HEK293T (cell line): ENCODE measurements around the gene SH3RF1.

Source experiments
- CTCF ChIA-PET: fragments of 350-600 bp; formaldehyde crosslinking; extraction: SDS; loops from one replicate; lab custom pipeline; 2021; ENCODE audit warnings: antibody characterized with exemption, inconsistent platforms; lab: Yijun Ruan, JAX
- POLR2A ChIA-PET: fragments of 350-600 bp; formaldehyde crosslinking; extraction: SDS; loops from one replicate; lab custom pipeline; 2020; ENCODE audit warnings: antibody characterized with exemption, inconsistent platforms; lab: Yijun Ruan, JAX
- DNase-seq: peaks from one replicate; pipeline ENCODE4 v3.0.0; 2012; ENCODE audit warnings: mixed read lengths; ENCODE audit errors: extremely low spot score
- ARNT ChIP-seq: fragments of 450-650 bp; IDR thresholded peaks from 2 replicates; pipeline ENCODE4 v1.6.1; 2017; ENCODE audit warnings: mild to moderate bottlenecking
- BHLHE40 ChIP-seq: fragments of 450-650 bp; IDR thresholded peaks from 2 replicates; pipeline ENCODE4 v1.6.1; 2016; ENCODE audit warnings: mild to moderate bottlenecking, moderate library complexity, borderline replicate concordance
- CTBP1 ChIP-seq: fragments of 450-650 bp; IDR thresholded peaks from 2 replicates; pipeline ENCODE4 v1.6.1; 2016; ENCODE audit warnings: borderline replicate concordance
- ELF4 ChIP-seq: fragments of 450-650 bp; IDR thresholded peaks from 2 replicates; pipeline ENCODE4 v1.6.1; 2017; ENCODE audit warnings: antibody characterized with exemption
- FOXA1 ChIP-seq: fragments of 450-650 bp; IDR thresholded peaks from 2 replicates; pipeline ENCODE4 v1.6.1; 2016; ENCODE audit warnings: mild to moderate bottlenecking
- FOXK2 ChIP-seq: fragments of 450-650 bp; IDR thresholded peaks from 2 replicates; pipeline ENCODE4 v1.6.1; 2016; ENCODE audit warnings: mild to moderate bottlenecking
- FOXM1 ChIP-seq: fragments of 450-650 bp; IDR thresholded peaks from 2 replicates; pipeline ENCODE4 v1.6.1; 2017; ENCODE audit warnings: mild to moderate bottlenecking, borderline replicate concordance
- HDGF ChIP-seq: fragments of 450-650 bp; IDR thresholded peaks from 2 replicates; pipeline ENCODE4 v1.6.1; 2017; ENCODE audit warnings: antibody characterized with exemption, borderline replicate concordance
- L3MBTL2 ChIP-seq: fragments of 450-650 bp; conservative IDR thresholded peaks from 2 replicates; pipeline ENCODE4 v1.6.1; 2016; ENCODE audit warnings: mild to moderate bottlenecking
- LEF1 ChIP-seq: fragments of 450-650 bp; IDR thresholded peaks from 2 replicates; pipeline ENCODE4 v1.6.1; 2017; ENCODE audit warnings: mild to moderate bottlenecking, borderline replicate concordance
- NFRKB ChIP-seq: fragments of 450-650 bp; IDR thresholded peaks from 2 replicates; pipeline ENCODE4 v1.6.1; 2016; ENCODE audit warnings: mild to moderate bottlenecking, moderate library complexity
- SP1 ChIP-seq: fragments of 450-650 bp; IDR thresholded peaks from 2 replicates; pipeline ENCODE4 v1.6.1; 2017
- SUZ12 ChIP-seq: fragments of 450-650 bp; IDR thresholded peaks from 2 replicates; pipeline ENCODE4 v1.6.1; 2016; ENCODE audit warnings: mild to moderate bottlenecking
- TARDBP ChIP-seq: fragments of 450-650 bp; IDR thresholded peaks from 2 replicates; pipeline ENCODE4 v1.6.1; 2016
- ZNF384 ChIP-seq: fragments of 450-650 bp; IDR thresholded peaks from 2 replicates; pipeline ENCODE4 v1.6.1; 2016
- TF ChIP-seq, protein P1 (sequence below): fragments of 450-650 bp; IDR thresholded peaks from 2 replicates; pipeline ENCODE4 v1.6.1; 2016

SH3RF1 gene

DNA sequence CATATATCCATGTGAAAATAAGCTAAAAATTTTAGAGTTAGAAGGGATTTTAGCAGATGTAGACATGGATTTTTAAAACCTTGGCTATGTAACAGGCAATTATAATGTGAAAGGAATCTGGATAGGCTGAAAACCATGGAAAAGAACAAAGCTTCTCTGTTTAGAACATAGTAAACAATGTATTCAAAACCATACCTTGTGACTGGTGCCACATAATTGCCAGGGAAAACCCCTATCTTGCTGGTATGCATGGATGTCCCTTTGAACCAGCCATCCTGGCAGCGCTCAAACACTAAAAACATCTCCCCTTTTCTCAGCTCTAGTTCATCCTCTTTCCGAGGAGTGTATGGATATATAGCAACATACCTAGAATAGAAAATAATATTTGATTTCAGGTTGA lies 150.1 kb downstream of the SH3RF1 start:
- POLR2A ChIA-PET = no interaction called here
- DNase-seq = no peak
- no peak for TF ChIP-seq ARNT
- TF ChIP-seq LEF1 = no peak
- no peak for TF ChIP-seq HDGF
- no peak for TF ChIP-seq TARDBP
- TF ChIP-seq BHLHE40 = no peak
- TF ChIP-seq, protein P1, sequence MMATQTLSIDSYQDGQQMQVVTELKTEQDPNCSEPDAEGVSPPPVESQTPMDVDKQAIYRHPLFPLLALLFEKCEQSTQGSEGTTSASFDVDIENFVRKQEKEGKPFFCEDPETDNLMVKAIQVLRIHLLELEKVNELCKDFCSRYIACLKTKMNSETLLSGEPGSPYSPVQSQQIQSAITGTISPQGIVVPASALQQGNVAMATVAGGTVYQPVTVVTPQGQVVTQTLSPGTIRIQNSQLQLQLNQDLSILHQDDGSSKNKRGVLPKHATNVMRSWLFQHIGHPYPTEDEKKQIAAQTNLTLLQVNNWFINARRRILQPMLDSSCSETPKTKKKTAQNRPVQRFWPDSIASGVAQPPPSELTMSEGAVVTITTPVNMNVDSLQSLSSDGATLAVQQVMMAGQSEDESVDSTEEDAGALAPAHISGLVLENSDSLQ = no peak
- TF ChIP-seq CTBP1 = no peak
- TF ChIP-seq SUZ12 = no peak
- TF ChIP-seq FOXK2 = no peak
- no peak for TF ChIP-seq ZNF384
- TF ChIP-seq FOXM1 = no peak
- no peak for TF ChIP-seq SP1
- TF ChIP-seq ELF4 = no peak
- TF ChIP-seq FOXA1 = no peak
- TF ChIP-seq NFRKB = no peak
- CTCF ChIA-PET = no interaction called here

GRCh38 chr4:169119536-169119935 lies 151.2 kb downstream of the SH3RF1 start:
- TF ChIP-seq LEF1 (no peak), BHLHE40 (no peak), TARDBP (no peak), ELF4 (no peak), SP1 (no peak), L3MBTL2 (no peak), ZNF384 (no peak), FOXM1 (no peak), ARNT (no peak), FOXK2 (no peak), SUZ12 (no peak), HDGF (no peak), NFRKB (no peak), CTBP1 (no peak), FOXA1 (no peak)
- TF ChIP-seq, protein P1 = no peak
- CTCF ChIA-PET = no interaction called here
- no peak for DNase-seq
- POLR2A ChIA-PET = no interaction called here

DNA sequence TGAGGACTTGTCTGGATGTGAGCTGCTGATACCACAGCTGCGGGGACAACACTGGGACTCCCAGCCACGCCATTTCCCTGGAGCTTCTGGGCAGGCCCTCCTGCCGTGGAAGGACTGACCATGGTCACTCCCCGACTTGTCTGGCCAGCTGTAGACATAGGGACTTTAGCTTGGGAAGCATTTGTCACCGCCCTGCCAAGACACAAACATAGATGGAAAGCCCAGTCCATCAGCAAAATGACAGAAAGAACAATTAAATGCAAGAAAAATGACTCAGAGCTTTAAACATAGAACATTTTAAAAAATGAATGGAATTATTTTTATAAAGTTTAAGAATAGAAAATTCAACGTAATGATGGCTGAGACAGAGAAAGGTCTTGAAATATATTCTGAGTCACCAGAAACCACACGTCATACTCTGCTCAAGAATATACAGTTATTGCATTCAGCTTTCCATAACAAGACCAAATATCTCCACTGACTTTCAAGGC lies 153.1 kb downstream of the SH3RF1 start:
- DNase-seq = no peak
- POLR2A ChIA-PET = no interaction called here
- TF ChIP-seq L3MBTL2 (no peak), HDGF (no peak), FOXM1 (no peak), ELF4 (no peak), ARNT (no peak)
- CTCF ChIA-PET = interaction anchor here (1.2 kb wide), 1 partner anchor 16 kb away, joined by 3 read pairs; no protein-coding TSS in a partner anchor

DNA sequence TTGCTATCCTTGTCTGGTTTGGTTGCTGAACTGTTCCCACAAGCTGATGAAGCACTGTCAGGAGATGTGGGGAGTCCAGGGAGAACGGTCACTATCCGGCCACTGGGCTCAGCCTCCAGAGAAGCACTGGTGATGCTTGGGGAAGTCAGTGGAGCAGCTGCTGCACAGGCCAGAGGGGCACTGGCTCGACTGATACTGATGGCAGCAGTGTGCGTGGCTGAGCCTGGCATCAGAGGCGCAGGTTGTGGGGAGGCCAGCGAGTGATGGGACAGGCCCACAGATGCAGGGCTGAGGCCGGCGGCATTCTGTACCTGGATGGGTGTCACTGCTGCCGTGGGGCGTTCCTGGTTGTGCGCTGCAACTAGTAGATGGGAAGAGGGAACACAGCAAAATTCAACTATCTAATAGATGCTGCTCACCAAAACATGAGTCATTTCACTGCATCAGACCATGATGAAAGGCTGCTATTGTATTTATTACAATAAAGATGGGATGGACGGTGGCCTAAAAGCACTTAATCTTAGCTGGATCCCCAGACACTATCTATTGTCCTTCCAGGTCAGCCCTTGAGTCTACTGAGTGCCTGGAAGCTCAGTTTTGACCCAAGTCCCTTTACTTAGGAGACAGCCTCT lies 154.4 kb downstream of the SH3RF1 start:
- no peak for TF ChIP-seq ELF4
- TF ChIP-seq NFRKB = no peak
- TF ChIP-seq ARNT = no peak
- TF ChIP-seq FOXM1 = no peak
- DNase-seq = no peak
- CTCF ChIA-PET = interaction anchor here (0.6 kb wide), 2 partner anchors 85 to 106 kb away, joined by 3 to 5 read pairs; partner anchors contain the start of gene CBR4
- POLR2A ChIA-PET = interaction anchor here (1.3 kb wide), 1 partner anchor 153 kb away, joined by 3 read pairs; no protein-coding TSS in a partner anchor

GRCh38 chr4:169115897-169116254 lies 154.9 kb downstream of the SH3RF1 start:
- no peak for DNase-seq
- TF ChIP-seq, protein P1 = no peak
- TF ChIP-seq HDGF (no peak), FOXA1 (no peak), FOXM1 (no peak), ZNF384 (no peak), CTBP1 (no peak), TARDBP (no peak), BHLHE40 (no peak), FOXK2 (no peak), NFRKB (no peak), SUZ12 (no peak), ELF4 (no peak), SP1 (no peak), ARNT (no peak), LEF1 (no peak), L3MBTL2 (no peak)
- ChIA-PET POLR2A (interaction anchor here (1.3 kb wide), 1 partner anchor 154 kb away, joined by 3 read pairs; no protein-coding TSS in a partner anchor), CTCF (interaction anchor here (0.6 kb wide), 2 partner anchors 84 to 106 kb away, joined by 3 to 5 read pairs; partner anchors contain the start of gene CBR4)
